ENCODE data around the gene GAK.
"Not testable (repeated sequence)": the region's sequence is repeated elsewhere in the genome, so short reads cannot be mapped to it uniquely, and the experiment has no call there.

Gene GAK

GRCh38 chr4:819401-820229, 112.5 kb downstream of the GAK start:
- DNase-seq (ENCODE audit: low read depth in 2 of 2): no peak

- DNase-seq (ENCODE audit: low read depth in 2 of 2): no peak
Measured at GRCh38 chr4:818106-818921, 113.8 kb downstream of the GAK start.

- DNase-seq (ENCODE audit: low read depth in 2 of 2): no peak
Measured at GRCh38 chr4:815464-816146, 116.5 kb downstream of the GAK start.

- DNase-seq (ENCODE audit: low read depth in 2 of 2): no peak
Measured at GRCh38 chr4:814312-814850, 117.7 kb downstream of the GAK start.

GRCh38 chr4:813900-814299, 118.2 kb downstream of the GAK start:
- no peak for DNase-seq (ENCODE audit: low read depth in 2 of 2)

GRCh38 chr4:808860-809570, 123.1 kb downstream of the GAK start:
- no peak for DNase-seq (ENCODE audit: low read depth in 2 of 2)

GRCh38 chr4:807792-808191, 124.3 kb downstream of the GAK start:
- DNase-seq (ENCODE audit: low read depth in 2 of 2): no peak

- not testable (repeated sequence) for DNase-seq (ENCODE audit: low read depth in 2 of 2)
Measured at GRCh38 chr4:806979-807378, 125.1 kb downstream of the GAK start.

- DNase-seq (ENCODE audit: low read depth in 2 of 2): no peak
Measured at GRCh38 chr4:804804-805203, 127.3 kb downstream of the GAK start.

- no peak for DNase-seq (ENCODE audit: low read depth in 2 of 2)
Measured at GRCh38 chr4:803884-804283, 128.2 kb downstream of the GAK start.

GRCh38 chr4:801436-802124, 130.5 kb downstream of the GAK start:
- DNase-seq (ENCODE audit: low read depth in 2 of 2): no peak

Measured in stimulated activated CD8-positive, alpha-beta memory T cell treated with anti-CD3 and anti-CD28 coated beads, Interleukin-2, amount 100 ng/mL, for 1 hour (primary cell).